Inferior parietal cortex (tissue), 1 donor: Measurements from ENCODE around the gene TSN.
"Not testable (repeated sequence)": the region's sequence is repeated elsewhere in the genome, so short reads cannot be mapped to it uniquely, and the experiment has no call there.

Experiments used
- DNase-seq: peaks from one replicate; pipeline ENCODE4 v3.0.0-alpha.2; 2016; ENCODE audit errors: extremely low spot score

TSN gene

GRCh38 chr2:121755237-121756111 is at the start of gene TSN:
TSS of gene TSN (plus strand) at chr2:121755651. CDS start at chr2:121755780, 129 bp downstream.
- peak; percentile 97 for DNase-seq

GRCh38 chr2:121705958-121706357 is 49.5 kb upstream of the TSN start:
- no peak for DNase-seq

GRCh38 chr2:121707344-121707919 is 48.0 kb upstream of the TSN start:
- DNase-seq = no peak

GRCh38 chr2:121707920-121708361 is 47.5 kb upstream of the TSN start:
- DNase-seq = no peak

GRCh38 chr2:121709776-121710469 is 45.5 kb upstream of the TSN start:
- DNase-seq = no peak

DNA sequence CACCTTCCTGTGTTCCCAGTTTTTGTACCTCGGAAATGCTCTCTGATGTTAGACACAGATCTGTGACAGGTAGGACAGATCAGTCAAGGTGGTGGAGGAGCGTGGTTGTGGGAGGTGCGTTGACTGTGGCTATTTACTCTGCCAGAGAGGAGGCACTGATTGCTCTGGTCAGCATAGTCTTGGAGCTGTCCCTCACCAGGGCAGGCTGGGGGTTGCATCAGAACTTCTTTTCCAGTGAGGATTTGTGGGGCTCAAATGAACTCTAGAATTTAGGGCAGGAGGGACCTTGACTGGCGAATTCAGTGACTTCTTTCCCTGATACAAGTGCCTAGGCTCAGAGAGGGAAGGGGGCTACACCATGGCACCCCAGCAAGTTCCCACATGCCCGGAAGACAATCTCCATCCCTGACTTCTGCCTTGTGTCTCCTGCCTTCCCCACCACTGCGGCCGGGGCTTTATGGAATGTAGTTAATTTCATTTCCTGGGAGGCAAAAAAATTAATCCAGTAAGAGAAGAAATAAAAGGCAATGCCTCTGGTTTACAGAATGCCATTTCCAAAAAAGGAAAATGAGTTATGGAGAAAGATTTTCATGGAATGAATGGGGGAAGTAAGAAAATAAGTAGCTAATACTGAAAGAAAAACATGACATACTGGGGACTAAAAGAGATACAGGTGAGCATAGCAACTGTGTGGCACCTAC is 44.8 kb upstream of the TSN start:
- no peak for DNase-seq

GRCh38 chr2:121711481-121711880 is 44.0 kb upstream of the TSN start:
- not testable (repeated sequence) for DNase-seq

DNA sequence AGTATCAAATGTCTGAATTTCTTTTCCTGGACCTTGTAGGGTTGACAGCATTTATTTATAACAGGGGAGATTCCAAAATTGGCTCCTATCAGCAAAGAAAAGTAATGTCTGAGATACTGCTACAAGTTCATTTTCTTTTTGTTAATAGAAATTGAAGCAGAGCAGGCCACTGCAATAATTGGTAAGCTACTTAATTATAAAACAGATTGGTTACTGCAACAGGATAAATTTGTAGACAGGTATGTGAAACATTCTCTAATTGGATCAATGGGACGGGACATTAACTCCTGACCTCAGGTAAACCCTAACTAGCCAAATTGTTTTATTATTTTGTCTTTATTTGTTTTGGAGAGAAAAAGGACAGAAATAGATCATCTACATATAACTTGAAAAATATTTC is 39.3 kb upstream of the TSN start:
- DNase-seq = no peak

DNA sequence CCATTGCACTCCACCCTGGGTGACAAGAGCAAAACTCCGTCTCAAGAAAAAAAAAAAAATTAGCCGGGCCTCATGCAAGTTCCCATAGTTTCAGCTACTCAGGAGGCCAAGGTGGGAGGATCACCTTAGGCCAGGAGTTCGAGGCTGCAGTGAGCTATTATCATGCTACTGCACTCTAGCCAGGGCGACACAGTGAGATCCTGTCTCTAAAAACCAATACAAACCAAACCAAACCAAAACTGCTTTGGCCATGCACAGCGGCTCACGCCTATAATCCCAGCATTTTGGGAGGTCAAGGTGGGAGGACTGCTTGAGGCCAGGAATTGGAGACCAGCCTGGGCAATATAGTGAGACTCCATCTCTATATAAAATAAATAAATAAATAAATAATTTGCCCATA is 37.9 kb upstream of the TSN start:
- no peak for DNase-seq

DNA sequence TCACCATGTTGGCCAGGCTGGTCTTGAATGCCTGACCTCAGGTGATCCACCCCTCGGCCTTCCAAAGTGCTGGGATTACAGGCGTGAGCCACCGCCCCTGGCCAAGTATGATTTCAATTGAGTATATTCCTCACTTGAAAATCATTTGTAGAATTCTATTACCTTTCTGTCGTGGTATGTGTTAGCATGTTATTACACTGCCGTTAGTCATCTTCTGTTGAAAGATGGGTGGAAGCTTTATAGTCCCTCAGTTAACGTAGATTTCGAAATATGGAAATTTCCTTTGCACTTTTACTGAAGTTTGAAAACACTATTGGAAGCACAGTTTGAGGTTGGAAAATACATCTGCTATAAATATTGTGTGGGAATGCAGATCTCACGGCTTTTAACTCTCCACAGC is 33.5 kb upstream of the TSN start:
- DNase-seq = no peak

- DNase-seq = peak; percentile 34
Measured at GRCh38 chr2:121722479-121722878, 33.0 kb upstream of the TSN start.

GRCh38 chr2:121723316-121723715 is 32.1 kb upstream of the TSN start:
- DNase-seq = no peak

DNA sequence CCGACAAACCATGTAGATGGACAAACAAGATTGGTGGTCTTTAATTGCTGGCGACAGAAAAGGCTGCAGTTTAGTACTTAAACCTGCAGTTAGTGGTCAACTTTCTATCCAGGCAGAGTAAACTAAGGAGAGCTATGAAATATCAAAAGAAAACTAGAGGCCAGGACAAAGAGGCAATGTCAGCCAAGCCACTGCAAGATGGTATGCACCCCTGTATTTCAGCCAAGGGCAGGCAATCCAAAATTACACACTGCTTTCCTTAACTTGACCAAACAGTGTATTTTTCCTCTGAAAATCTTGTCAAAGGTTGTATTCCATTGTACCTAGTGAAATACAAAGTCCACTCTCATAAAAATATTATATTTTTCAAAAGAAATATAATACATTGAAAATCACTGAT is 28.1 kb upstream of the TSN start:
- DNase-seq = no peak

DNA sequence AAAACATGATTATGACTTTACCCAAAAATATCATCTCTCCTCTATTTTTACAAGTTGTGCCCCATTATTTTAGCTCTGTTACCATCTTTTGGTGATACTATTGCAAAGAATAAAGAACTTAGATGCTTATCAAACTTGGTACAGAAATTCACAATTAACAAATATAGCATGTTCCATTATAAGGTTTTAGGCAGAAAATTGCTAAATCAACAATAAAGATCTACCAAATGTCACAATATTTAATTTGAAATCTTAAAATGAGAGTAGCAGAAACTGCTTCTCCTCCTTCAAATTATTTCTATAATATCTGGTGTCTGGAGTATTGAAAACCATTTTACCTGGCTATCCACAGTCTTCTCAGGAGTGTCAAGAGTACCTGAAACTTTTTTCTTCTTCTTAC is 27.5 kb upstream of the TSN start:
- DNase-seq = no peak

- no peak for DNase-seq
Measured at GRCh38 chr2:121731366-121731765, 24.1 kb upstream of the TSN start.

DNA sequence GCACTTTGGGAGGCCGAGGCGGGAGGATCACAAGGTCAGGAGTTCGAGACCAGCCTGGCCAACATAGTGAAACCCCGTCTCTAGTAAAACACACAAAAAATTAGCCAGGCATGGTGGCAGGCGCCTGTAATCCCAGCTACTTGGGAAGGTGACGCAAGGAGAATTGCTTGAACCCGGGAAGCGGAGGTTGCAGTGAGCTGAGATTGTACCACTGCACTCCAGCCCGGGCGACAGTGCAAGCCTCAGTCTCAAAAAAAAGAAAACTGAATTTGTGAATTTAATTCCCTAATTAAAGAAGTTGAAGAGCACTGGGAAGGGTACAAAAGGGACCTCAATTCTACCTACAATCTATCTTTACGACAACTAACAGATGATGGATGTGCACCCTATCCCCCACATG is 20.9 kb upstream of the TSN start:
- DNase-seq = not testable (repeated sequence)

- no peak for DNase-seq
Measured at GRCh38 chr2:121735518-121736074, 19.9 kb upstream of the TSN start.

DNA sequence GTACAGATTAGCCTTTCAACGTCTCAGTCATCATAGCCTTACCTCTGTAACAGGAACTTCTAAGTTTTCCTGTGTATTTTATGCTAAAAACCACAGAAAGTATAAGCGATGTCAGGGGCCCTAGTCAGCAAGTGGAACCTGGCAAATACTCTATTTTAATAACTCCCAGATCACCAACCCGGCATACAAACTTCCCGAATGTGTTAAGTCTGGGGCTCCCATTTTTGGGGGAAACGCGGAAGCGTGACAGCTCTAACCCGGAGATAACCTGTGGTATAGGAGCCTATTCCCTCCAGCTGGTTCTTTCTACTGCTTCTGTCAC is 19.4 kb upstream of the TSN start:
- no peak for DNase-seq

GRCh38 chr2:121736462-121737336 is 18.8 kb upstream of the TSN start, which contains the start of gene NIFK:
TSS of gene NIFK (minus strand) at chr2:121736875. CDS start at chr2:121736850, 25 bp downstream.
- DNase-seq = peak; percentile 89

DNA sequence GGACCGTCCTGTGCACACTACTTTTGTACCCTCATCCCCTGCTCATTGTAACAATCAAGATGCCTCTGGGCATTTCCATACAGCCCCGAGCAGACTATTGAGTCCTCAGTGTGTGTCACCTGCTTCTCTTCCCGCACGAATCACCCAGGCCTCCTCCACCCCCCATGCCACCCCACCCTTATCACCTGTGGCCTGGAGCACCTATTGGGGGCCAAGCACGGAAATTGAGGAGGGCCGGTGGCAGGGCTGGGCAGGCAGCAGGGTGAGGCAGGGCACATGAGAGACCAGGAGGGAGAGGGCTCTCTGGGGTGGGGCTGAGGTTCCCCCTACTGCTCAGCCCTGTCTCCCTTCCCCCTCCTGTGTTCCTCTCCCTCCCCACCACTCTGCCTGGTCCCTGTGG is 14.5 kb upstream of the TSN start:
- no peak for DNase-seq

DNA sequence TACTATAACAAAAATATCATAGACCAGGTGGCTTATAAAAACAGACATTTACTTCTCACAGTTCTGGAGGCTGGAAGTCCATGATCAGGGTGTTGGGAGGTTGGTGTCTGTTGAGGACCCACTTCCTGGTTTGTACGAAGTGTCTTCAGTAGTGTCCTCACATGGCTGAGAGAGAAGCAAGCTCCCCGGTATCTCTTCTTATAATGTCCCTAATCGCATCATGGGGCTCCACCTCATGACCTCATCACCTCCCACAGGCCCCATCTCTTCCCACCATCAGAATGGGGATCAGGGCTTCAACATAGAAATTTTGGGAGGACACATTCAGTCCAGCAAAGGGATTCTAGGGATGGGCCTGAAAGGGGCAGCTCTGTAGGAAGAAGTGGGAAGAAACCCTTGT is 14.0 kb upstream of the TSN start:
- no peak for DNase-seq
